SK-N-SH treated with all-trans-retinoic acid at 6 μM for 48 hours (cell line): ENCODE measurements around the gene NINL.

Source experiments
- ATAC-seq: fragments of 200-7000 bp; cut with Tn5 transposase; 3 replicates; pipeline ENCODE4 v1.9.1; 2020; ENCODE audit warnings: mild to moderate bottlenecking, moderate library complexity
- ARNTL ChIP-seq: fragments of 450-650 bp; formaldehyde crosslinking; IDR thresholded peaks from 2 replicates; pipeline ENCODE4 v1.5.0; 2020; ENCODE audit warnings: low read depth, mild to moderate bottlenecking, moderate library complexity, borderline replicate concordance
- CREB5 ChIP-seq: fragments of 250-450 bp; sonication (Bioruptor Pico); IDR thresholded peaks from 2 replicates; pipeline ENCODE4 v1.5.1; 2020; ENCODE audit warnings: low read depth, mild to moderate bottlenecking, moderate library complexity
- ESRRG ChIP-seq: fragments of 250-450 bp; sonication (Bioruptor Pico); IDR thresholded peaks from 2 replicates; pipeline ENCODE4 v1.6.1; 2021; ENCODE audit warnings: mild to moderate bottlenecking
- GLIS3 ChIP-seq: fragments of 250-450 bp; sonication (Bioruptor Pico); IDR thresholded peaks from 2 replicates; pipeline ENCODE4 v1.5.0; 2020; ENCODE audit warnings: mild to moderate bottlenecking, moderate library complexity
- ISL1 ChIP-seq: fragments of 250-450 bp; sonication (Bioruptor Pico); IDR thresholded peaks from 2 replicates; pipeline ENCODE4 v2.1.2; 2022; ENCODE audit warnings: mild to moderate bottlenecking, moderate library complexity
- OSR1 ChIP-seq: fragments of 250-450 bp; sonication (Bioruptor Pico); IDR thresholded peaks from 2 replicates; pipeline ENCODE4 v1.8.0; 2022; ENCODE audit warnings: moderate library complexity, mild to moderate bottlenecking, inconsistent platforms
- PPARA ChIP-seq: fragments of 250-450 bp; sonication (Bioruptor Pico); IDR thresholded peaks from 2 replicates; pipeline ENCODE4 v1.5.0; 2020; ENCODE audit warnings: mild to moderate bottlenecking, borderline replicate concordance
- RARB ChIP-seq: fragments of 250-450 bp; sonication (Bioruptor Pico); IDR thresholded peaks from 2 replicates; pipeline ENCODE4 v1.8.0; 2021; ENCODE audit warnings: mild to moderate bottlenecking, moderate library complexity
- SNAI2 ChIP-seq: fragments of 250-450 bp; sonication (Bioruptor Pico); IDR thresholded peaks from 2 replicates; pipeline ENCODE4 v1.5.0; 2020; ENCODE audit warnings: mild to moderate bottlenecking, moderate library complexity
- TCF4 ChIP-seq: fragments of 250-450 bp; sonication (Bioruptor Pico); IDR thresholded peaks from 2 replicates; pipeline ENCODE4 v1.8.0; 2021; ENCODE audit warnings: mild to moderate bottlenecking, moderate library complexity, borderline replicate concordance
- TOX ChIP-seq: fragments of 250-450 bp; sonication (Bioruptor Pico); IDR thresholded peaks from 2 replicates; pipeline ENCODE4 v1.8.0; 2021; ENCODE audit warnings: mild to moderate bottlenecking, moderate library complexity, borderline replicate concordance
- TSHZ2 ChIP-seq: fragments of 250-450 bp; sonication (Bioruptor Pico); IDR thresholded peaks from 2 replicates; pipeline ENCODE4 v1.5.0; 2020; ENCODE audit warnings: mild to moderate bottlenecking, moderate library complexity
- ZFP3 ChIP-seq: fragments of 250-450 bp; sonication (Bioruptor Pico); IDR thresholded peaks from 2 replicates; pipeline ENCODE4 v1.5.0; 2020; ENCODE audit warnings: mild to moderate bottlenecking, moderate library complexity
- ZFP30 ChIP-seq: fragments of 450-650 bp; formaldehyde crosslinking; IDR thresholded peaks from 2 replicates; pipeline ENCODE4 v1.5.0; 2022; ENCODE audit warnings: mild to moderate bottlenecking, moderate library complexity
- ZNF565 ChIP-seq: fragments of 450-650 bp; formaldehyde crosslinking; conservative IDR thresholded peaks from 2 replicates; pipeline ENCODE4 v1.5.0; 2020; ENCODE audit warnings: low read depth, mild to moderate bottlenecking, moderate library complexity
- ZNF70 ChIP-seq: fragments of 450-650 bp; formaldehyde crosslinking; IDR thresholded peaks from 2 replicates; pipeline ENCODE4 v1.5.0; 2020; ENCODE audit warnings: mild to moderate bottlenecking, moderate library complexity
- ZNF8 ChIP-seq: fragments of 450-650 bp; formaldehyde crosslinking; IDR thresholded peaks from 2 replicates; pipeline ENCODE4 v1.5.0; 2020; ENCODE audit warnings: mild to moderate bottlenecking, moderate library complexity
- TF ChIP-seq, protein P1 (sequence below): fragments of 250-450 bp; sonication (Bioruptor Pico); IDR thresholded peaks from 2 replicates; pipeline ENCODE4 v1.8.0; 2021; ENCODE audit warnings: low read depth, mild to moderate bottlenecking, moderate library complexity, borderline replicate concordance
- TF ChIP-seq, protein P2 (sequence below): fragments of 250-450 bp; sonication (Bioruptor Pico); IDR thresholded peaks from 2 replicates; pipeline ENCODE4 v1.8.0; 2020; ENCODE audit warnings: mild to moderate bottlenecking, moderate library complexity, borderline replicate concordance

NINL gene

GRCh38 chr20:25623736-25624499 lies 38.6 kb upstream of the NINL start, which contains the start of gene NANP (continued):
- TF ChIP-seq CREB5 (CRISPR knock-in tag) (no peak), TSHZ2 (CRISPR knock-in tag) (no peak), ZNF70 (CRISPR knock-in tag) (no peak), ZFP30 (CRISPR knock-in tag) (no peak), ISL1 (CRISPR knock-in tag) (no peak), ZNF565 (no peak), TOX (CRISPR knock-in tag) (no peak), SNAI2 (CRISPR knock-in tag) (no peak), TCF4 (no peak), GLIS3 (no peak), ARNTL (no peak)

DNA sequence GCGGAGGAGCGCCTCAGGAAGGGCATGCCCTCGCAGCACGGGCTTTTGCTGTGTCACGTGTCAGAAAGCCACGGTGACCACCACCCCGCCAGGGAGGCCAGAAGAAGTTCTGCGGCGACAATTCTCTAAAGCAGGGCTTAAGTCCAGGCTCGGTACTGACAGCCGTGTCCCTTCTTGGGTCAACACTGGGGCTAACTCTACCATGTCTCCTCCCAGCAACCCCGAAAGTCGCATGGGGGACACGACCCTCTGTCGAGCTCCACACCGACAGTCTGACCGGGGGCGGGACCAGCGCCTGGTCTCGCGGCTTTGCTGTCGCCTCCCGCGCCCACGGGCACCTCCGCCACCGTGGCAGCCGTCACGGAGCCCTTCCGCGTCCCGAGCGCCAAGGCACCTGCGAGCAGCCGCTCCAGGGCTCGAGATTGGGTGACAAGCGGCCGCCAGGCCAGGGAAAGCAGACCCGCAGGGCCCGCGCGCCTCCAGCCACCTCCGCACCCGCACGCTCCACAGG lies 37.9 kb upstream of the NINL start:
- 0 out of 2 replicates have a peak, but pooled peaks have one; percentile 30 for TF ChIP-seq ARNTL
- TF ChIP-seq, protein P1, sequence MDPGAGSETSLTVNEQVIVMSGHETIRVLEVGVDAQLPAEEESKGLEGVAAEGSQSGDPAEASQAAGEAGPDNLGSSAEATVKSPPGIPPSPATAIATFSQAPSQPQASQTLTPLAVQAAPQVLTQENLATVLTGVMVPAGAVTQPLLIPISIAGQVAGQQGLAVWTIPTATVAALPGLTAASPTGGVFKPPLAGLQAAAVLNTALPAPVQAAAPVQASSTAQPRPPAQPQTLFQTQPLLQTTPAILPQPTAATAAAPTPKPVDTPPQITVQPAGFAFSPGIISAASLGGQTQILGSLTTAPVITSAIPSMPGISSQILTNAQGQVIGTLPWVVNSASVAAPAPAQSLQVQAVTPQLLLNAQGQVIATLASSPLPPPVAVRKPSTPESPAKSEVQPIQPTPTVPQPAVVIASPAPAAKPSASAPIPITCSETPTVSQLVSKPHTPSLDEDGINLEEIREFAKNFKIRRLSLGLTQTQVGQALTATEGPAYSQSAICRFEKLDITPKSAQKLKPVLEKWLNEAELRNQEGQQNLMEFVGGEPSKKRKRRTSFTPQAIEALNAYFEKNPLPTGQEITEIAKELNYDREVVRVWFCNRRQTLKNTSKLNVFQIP (CRISPR knock-in tag), result no peak
- ATAC-seq, result peak; percentile 53

DNA sequence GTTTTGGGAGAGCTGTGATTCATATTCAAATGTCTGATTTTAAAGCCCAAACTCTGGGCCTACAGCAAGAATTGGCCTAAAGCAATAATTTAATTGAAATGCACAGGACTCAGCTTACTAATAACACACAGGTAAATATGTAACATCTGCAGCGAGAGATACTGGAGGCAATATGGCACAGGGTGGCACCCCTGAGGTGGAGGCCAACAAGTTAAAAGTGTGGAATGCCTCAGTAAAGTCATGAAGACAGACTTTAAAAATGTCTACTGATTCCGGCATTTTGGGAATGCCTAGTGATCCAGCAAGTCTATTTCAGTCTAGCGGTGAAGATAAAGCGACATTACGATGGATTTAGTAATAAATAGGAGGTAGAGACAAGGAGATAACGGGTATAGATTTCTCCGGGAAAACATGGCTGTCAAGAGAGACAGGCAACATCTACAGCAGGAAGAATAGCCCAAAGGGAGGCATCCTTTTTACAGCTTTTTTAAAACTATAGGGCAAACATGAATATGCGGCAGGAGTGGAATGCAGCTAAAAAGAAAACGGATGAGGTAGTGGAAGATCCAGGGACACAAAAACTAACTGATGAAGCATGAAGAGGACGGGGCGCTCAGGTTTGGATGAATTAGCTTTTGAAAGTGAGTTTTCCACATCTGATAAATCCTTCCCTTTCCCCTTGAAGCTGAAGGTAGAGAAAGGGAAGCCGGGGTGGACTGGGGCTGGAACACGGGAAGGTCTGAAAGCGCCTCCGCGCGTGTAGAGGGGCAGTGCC lies 37.3 kb upstream of the NINL start:
- no peak for TF ChIP-seq RARB (CRISPR knock-in tag)
- TF ChIP-seq ESRRG (CRISPR knock-in tag), result no peak
- no peak for TF ChIP-seq ZFP30 (CRISPR knock-in tag)
- TF ChIP-seq OSR1 (CRISPR knock-in tag), result no peak
- TF ChIP-seq, protein P2, sequence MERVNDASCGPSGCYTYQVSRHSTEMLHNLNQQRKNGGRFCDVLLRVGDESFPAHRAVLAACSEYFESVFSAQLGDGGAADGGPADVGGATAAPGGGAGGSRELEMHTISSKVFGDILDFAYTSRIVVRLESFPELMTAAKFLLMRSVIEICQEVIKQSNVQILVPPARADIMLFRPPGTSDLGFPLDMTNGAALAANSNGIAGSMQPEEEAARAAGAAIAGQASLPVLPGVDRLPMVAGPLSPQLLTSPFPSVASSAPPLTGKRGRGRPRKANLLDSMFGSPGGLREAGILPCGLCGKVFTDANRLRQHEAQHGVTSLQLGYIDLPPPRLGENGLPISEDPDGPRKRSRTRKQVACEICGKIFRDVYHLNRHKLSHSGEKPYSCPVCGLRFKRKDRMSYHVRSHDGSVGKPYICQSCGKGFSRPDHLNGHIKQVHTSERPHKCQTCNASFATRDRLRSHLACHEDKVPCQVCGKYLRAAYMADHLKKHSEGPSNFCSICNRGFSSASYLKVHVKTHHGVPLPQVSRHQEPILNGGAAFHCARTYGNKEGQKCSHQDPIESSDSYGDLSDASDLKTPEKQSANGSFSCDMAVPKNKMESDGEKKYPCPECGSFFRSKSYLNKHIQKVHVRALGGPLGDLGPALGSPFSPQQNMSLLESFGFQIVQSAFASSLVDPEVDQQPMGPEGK (CRISPR knock-in tag), result no peak
- no peak for TF ChIP-seq GLIS3
- TF ChIP-seq ARNTL, result no peak
- no peak for TF ChIP-seq PPARA (CRISPR knock-in tag)
- no peak for TF ChIP-seq ZNF8 (CRISPR knock-in tag)
- TF ChIP-seq SNAI2 (CRISPR knock-in tag), result no peak
- no peak for ATAC-seq

GRCh38 chr20:25622049-25622448 lies 36.7 kb upstream of the NINL start:
- no peak for ATAC-seq
- no peak for TF ChIP-seq TCF4
- TF ChIP-seq ZNF565, result no peak
- TF ChIP-seq ZFP3 (CRISPR knock-in tag), result no peak
- TF ChIP-seq, protein P1 (CRISPR knock-in tag), result no peak
